Endometrium (tissue), 2 donors: ENCODE data around the gene SYDE1.

Source experiments
- FAIRE-seq: peaks from 2 replicates; lab custom pipeline; 2012; peaks lifted over from hg19 to GRCh38; lab: Jason Lieb, UNC
- donor health status: control.
- donor health status: control.

Gene SYDE1

DNA sequence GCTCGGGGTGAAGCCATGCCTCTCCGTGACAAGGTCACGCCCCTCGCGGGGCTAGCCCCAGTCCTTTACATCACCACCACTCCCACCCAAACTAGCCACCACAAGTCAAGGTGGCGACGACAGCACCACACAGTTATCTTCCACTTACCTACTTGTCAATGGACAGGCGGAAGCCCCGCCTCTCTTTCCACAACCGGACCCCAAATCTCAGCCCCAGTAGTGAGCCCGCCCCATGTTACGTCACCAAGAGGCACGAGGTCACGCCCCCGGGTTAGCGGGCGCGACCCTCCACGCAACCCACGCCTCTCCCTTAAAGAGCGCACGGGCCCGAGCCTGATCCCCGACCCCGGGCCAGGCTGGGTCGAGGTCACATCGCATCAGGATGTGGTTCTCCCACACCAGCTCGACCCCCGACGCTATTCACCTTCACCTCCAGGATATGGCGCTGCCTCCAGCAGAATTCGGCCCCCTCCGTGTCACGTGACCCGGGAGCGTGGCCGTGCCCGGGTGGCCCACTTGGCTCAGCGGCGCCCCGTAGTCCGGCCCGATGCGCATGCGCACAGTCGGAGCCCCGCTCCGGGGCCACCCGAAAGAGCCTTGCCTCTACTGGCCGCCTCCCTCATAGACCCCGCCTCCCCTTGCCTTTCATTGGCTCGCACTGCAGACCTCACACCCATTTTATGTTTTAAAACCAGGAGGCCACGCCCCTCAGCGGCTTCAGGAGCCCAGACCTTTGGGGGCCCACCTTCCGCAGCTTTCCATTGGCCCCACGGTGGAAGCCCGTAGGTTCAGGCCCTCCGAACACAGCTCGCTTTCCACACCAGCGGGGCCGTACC is 18.2 kb downstream of the SYDE1 start:
- peak; percentile 94 for FAIRE-seq

DNA sequence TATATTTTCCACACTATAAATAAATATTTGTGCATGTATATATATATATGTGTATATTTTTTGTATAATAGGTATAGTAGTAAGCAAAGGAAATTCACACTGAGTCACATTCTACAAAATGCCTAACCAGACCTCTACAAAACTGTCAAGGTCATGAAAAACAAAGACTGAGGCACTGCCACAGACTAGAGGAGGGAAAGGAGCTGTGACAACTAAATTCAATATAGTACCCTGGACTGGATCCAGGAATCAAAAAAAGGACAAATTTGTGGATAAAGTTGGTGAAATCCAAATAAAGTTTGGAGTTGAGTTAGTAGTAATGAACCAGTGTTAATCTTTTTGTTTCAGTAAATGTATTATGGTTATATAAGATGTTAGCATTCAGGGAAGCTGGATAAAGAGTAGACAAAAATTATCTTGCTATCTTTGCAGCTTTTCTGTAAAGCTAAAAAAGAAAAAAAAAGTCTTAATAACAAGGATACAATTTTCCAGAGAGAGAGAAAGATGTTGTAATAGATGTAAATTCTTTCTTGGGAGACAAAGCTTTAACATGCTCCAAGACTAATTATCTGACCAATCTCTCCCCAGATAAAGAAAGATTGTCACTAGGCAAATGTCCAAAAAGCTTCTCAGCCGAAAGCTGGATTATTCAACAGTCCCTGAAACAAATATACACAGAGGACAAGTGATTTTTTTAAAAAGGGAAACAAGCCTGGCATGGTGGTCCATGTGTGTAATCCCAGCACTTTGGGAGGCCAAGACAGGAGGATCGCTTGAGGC is 19.1 kb downstream of the SYDE1 start:
- no peak for FAIRE-seq

DNA sequence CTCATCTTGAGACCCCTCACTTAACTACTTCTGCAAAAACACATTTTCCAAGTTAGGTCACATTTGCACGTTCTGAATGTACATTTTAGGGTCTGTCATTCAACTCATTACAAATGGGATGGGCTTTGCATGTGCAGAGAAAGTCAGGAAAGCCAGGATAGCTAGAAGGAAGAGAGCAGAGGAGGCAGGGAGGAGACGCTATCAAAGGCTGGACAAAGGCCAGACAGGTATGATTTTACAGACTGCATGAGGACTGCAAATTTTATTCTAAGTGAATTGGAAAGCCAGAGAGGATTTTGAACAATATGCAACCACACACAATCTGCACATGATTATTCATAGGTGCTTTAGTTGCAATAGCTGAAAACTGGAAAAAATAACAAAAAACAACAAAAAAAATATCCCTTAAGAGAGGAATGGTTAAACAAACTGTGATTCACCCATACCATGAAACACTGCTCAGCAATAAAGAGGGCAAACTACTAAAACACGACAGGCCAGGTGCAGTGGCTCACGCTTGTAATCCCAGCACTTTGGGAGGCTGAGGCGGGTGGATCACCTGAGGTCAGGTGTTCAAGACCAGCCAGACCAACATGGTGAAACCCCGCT is 21.1 kb downstream of the SYDE1 start:
- no peak for FAIRE-seq

DNA sequence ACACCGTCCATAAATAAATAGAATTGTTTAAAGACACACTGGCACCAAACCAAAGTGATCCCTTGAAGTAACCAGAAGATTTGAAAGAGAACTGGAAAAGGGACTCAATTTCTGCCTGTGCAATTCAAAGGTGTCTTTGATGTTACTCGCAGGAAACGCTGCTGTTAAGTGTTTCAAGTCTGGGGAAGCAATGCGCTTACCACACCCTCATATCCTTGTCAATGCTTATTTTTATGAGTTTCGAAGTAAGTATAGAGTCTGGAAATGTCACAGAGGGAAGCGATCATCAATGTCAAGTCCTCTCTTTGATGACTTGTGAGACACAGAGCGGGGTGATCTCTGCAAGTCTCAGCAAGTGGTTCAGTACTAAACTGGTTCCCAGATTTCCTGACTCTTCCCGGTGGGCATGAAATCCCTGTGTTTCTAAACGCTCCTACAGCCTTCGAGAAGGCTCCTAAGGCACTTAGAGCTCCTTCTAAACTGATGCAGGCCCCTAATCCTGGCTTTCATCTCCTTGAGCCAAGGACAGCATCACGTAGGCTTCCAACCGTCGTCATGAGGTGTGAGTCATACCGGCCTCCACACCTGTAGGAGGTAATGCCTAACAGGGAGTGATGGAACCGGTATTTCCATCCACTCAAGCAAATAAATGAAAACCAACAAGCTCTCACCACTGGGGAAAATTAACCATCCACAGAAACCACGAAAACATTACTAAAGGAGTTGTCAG is 22.8 kb downstream of the SYDE1 start:
- FAIRE-seq: no peak

DNA sequence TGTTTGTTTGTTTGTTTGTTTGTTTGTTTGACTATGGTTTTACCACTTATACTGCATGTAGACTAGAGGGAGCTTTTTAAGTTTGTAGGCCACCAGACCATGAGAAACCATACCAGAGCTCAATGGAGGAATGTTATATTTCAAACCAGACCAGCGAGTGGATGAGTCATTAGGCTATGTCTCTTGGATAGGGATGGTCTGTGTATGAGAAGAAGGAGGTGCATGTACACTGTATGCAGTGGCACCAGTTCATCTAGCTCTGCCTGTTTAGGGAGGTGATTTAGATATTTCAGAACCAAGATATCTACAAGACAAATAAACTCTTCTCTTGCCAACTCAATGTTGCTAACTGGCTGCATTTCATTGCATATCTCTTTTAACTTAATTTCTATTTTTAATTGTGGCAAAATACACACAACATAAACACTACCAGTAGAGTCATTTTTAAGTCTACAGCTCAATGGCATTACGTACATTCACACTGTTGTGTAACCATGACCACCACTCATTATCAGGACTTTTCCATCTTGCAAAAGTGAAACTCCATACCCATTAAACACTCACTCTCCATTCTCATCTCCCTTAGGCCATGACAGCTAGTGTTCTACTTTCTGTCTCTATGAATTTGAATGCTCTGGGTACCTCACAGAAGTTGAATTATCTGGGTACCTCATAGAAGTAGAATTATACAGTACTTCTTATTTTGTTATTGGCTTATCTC is 29.2 kb downstream of the SYDE1 start:
- no peak for FAIRE-seq

DNA sequence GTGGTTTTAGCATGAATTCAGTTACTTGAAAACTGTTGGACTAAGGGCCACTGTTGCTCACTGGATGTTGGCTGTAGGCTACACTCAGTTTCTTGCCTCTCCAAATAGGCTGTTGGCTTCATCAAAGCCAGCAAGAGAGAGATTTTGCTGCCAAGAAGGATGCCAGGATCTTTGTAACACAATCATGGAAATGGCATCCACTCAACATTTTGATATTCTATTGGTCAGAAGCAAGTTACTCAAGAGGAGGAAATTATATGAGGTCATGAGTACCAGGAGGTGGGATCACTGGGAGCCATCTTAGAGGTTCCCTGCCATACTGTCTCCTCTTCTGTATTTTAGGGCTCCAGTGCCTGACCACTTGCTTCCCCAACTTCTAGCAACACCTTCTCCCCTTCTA is 30.6 kb downstream of the SYDE1 start:
- no peak for FAIRE-seq

DNA sequence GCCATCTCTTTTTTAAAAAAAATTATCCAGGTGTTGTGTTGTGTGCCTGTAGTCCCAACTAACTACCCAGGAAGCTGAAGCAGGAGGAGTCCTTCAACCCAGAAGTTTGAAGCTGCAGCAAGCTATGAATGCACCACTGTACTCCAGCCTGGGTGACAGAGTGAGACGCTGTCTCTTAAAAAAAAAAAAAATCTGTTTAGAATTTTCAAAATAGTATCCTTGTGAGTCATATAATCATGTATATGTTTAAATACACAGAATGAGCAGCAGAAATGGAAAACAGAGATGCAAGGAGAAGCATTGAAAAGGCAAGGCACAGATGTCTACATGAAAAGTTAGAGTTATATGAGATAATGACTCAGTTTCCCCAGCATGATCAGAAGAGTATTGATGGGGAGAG is 31.2 kb downstream of the SYDE1 start:
- FAIRE-seq: no peak

DNA sequence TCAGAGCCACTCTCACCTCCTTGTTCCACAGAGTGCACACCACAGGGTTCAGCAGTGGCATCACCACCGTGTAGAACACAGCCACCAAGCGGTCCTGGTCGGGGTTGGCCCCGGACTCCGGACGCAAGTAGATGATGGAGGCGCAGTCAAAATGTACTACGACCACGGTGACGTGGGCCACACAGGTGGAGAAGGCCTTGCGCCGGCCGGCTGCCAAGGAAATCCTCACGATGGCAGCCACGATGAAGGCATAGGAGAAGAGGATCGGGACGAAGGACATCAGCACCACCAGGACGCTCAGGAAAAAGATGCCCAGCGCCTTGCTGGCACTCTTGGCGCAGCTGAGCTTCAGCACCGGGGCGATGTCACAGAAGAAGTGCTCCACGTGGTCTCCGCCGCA is 33.9 kb downstream of the SYDE1 start:
- no peak for FAIRE-seq

DNA sequence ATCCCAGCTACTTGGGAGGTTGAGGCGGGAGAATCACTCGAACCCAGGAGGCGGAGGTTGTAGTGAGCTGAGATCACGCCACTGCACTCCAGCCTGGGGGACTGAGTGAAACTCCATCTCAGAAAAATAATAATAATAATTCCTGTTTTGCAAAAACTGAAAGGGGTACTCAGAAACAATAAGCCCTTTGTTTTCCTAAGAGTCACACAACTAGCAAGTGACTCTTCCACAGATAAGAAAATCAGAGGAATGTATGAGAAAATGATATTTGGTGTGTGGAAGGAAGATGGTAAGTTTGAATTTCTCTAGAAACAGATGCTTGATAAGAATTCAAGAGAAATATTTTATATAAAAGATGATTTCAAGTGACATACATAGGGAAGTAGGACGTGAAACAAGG is 35.1 kb downstream of the SYDE1 start:
- FAIRE-seq: no peak

DNA sequence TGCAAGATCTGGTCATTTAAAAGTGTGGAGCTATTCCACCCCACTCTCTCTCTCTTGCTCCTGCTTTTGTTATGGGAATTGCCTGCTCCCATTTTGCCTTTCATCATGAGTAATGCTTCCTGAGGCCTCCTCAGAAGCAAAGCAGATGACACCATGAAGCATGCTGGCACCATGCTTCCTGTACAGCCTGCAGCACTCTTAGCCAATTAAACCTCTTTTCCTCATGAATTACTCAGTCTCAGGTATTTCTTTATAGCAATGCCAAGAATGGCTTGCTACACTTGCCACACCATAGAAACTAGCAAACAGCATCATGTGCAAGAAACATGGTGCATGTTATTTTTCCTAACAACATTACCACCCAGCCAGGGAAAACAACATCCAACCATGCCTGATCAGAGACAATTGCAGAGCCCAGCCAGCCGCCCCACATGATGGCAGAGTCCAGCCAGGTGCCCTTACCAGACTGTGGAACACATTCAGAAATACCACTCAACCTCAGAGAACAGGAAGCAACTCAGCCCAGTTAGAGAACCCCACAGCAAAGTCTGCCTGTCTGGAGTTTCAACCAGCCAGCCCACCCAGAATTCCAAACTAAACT is 36.9 kb downstream of the SYDE1 start:
- FAIRE-seq: no peak

DNA sequence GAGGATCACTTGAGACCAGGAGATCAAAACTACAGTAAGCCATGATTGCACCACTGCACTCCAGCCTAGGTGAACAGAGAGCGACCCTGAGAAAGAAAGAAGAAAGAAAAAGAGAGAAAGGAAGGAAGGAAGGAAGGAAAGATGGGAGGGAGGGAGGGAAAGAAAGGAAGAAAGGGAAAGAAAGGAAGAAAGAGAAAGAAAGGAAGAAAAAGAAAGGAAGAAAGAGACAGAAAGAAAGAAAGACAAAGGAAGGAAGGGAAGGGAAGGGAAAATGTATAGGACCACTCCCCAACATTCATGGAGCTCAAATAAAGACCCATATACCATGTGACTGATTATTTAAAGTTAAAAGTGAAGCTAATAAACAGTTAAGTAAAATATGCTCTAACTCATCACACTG is 39.9 kb downstream of the SYDE1 start:
- FAIRE-seq: no peak

DNA sequence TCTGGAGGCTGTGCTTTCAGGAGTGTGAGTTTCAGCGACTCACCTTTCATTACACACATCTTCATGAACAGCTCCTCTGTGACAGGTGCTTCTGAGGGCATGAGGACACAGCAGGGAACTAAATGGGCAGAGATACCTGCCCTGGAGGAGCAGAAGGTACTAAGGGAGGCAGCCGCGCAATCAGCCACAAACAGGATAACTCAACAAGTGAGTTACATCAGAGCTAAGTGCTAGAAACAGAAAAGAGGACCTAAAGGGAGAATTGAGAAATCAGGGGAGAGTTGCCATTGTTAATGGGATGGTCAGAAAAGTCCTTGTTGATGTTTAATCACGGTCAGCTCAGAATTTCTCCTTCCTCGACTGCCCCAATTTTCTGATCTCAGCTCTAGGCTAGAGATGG is 42.5 kb downstream of the SYDE1 start:
- no peak for FAIRE-seq

DNA sequence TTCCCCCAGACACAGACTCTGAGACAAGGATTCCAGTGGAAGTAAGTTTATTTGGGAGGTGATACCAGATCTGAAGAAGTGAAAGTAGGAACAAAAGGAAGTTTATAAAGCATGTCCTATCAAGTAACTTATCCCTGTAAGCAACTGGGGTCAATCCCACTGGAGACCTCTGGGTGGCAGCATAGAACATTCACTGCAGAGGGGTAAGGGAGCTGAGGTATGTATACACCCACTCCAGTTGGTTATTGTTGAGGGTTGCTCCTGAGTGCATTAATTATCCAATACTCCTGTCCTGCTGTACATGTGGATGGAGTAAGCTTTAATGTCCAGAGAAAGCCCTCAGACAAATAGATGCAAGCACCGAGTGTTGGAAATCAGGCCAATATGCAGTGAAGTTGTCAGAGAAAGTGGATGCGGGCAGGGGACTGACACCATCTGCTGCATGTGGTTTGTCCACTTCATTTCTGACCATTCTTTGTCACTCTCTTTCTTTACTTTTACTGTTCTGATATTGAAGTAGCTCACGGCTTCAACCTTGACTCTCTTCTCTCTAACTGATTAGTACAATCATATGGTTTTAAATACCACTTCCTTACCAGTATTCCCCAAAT is 46.9 kb downstream of the SYDE1 start:
- no peak for FAIRE-seq

DNA sequence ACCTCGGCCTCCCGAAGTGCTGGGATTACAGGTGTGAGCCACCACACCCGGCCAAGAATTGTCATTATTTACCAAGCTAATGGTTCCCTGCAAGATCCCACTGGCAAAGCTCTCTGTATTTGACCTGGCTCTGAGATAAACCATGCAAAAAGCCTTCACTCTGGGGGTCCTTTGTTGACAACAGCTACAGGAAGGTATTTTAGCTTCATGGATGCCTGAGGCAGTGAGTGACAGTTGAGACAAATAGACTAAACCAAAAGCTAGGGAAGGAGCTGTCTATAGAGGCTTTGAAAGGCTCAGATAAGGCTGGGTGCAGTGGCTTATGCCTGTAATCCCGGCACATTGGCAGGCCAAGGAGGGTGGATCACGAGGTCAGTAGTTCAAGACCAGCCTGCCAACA is 48.1 kb downstream of the SYDE1 start:
- FAIRE-seq: no peak

DNA sequence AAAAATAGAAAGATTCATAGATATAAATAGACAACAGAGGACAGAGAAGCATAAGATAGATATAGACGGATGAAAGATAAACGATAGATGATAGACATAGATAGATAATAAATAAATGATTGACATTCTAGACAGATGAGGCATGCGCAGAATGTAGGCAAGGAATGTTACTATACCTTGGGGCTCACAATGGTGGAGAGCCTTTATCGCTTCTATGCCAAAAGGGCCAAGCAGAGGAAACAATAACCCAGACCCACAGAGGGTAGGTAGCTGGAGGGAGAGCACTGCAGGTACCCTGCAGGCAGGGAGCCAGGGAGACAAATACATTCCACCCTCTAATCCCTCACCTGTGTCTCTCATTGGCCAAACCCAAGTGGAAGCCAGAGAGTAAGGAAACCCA is 49.2 kb downstream of the SYDE1 start:
- FAIRE-seq: no peak

DNA sequence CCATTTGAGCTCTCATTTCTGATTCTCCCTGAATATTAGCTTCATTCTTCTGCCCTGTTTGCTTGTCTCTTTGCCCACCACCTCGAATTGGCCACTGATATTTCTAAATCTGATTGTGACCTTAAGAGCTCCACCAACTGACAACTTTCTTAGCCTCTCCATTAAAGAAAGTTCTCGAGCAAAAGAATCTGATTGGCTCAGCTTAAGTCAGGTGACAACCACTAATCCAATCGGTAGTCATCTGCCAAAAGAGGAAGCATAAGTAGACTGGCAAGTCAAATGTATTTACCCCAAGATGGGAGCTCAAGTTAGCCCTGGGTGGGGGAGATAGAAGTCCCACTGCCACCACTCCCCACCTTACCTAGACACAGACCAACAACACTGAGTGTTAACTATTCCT is 52.0 kb downstream of the SYDE1 start:
- no peak for FAIRE-seq

DNA sequence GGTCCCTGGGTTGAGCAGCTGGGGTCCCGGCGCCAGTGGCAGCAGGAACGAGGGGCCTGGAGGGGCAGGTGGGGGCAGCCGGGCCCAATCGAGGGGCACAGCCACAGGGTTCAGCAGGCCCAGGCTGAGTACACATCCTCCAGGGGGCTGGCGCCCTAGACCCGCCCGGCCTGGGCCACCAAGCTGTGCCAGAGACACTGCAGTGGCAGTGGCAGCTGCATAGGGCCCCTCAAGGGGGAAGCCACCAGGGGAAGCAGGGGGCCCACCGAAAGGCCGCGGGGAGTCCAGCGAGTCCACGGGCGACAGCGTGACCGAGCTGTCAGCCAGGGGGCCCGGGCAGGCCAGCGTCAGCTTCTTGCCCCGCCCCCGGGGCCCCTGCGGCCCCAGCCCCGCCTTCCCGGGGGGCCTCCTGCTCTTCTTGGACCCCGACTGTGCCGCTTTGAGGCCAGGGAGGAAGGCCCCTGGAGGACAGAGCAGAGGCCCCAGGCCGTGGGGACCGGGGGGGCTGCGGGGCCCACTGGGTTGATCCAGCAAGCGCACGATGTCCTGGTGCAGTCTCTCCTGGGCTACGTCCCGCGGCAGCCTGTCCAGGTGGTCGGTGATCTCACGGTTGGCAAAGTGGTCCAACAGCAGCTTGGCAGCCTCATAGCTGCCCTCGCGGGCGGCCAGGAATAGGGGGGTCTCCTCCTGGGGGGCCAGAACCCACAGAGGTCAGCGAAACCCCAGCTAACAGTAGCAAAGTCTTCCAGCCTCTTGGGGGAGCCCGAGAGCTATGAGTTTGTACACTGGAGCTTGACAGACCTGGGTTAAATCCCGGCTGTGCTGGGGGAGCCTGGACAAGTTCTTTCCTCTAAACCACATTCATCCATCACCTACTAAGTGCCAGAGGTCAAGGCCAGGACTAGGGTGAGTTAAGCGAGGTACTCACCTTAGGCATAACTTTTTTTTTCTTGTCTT is 54.1 kb downstream of the SYDE1 start:
- no peak for FAIRE-seq
